Left cardiac atrium (tissue), 4 donors: Measurements from ENCODE around the gene PNMA5. TPM values are rescaled to one million over a fixed set of nuclear protein-coding genes. Genes with fewer than 3 reads are reported as not detected.

ENCODE experiments used
- ATAC-seq, 2 donors: fragments of 200-7000 bp; cut with Tn5 transposase; one replicate each; pipeline ENCODE4 v1.9.1; 2020; ENCODE audit warnings: mild to moderate bottlenecking in 2 of 2, moderate library complexity in 2 of 2
- DNase-seq: peaks from one replicate; pipeline ENCODE4 v3.0.0-alpha.2; 2020
- intact Hi-C, 2 donors: fragments of 100-400 bp; cut with DNase I; formaldehyde crosslinking; loops; one replicate each; pipeline versions ENCODE4 v1.14.1 to v1.15.1; 2022 to 2023
- total RNA-seq, 2 donors: library from RNA; stranded (reverse); fragmentation: NEBNext Ultra II Directional; extraction: Animal tissue kit (Norgen Biotek cat#: 25700); gene quantifications; one replicate each; pipeline ENCODE4 v1.2.1, GENCODE V29; 2021
- donor health status: DM: no; HTN: yes; CAD: no.
- donor health status: DM: no; HTN: yes; CAD: no; lungs with severe emphysema.
- donor health status: DM: yes; HTN: yes; CAD: no.
- donor health status: Dilated cardiomyopathy.

The PNMA5 gene
- total RNA-seq, 2 donors from 2014 or later = 0.06 TPM; not detected in 1

- no peak for ATAC-seq
- no peak for DNase-seq
- intact Hi-C loops = loop anchor here in 1 of 2 donors (10.0 kb wide), 1 partner anchor 697 kb away; no protein-coding TSS in a partner anchor
These were observed 25.7 kb downstream of the PNMA5 start for GRCh38 chrX:152968193-152968592.

GRCh38 chrX:152960115-152960514 lies 33.8 kb downstream of the PNMA5 start:
- DNase-seq (no peak), ATAC-seq (no peak)
- intact Hi-C loops = loop anchor here in 1 of 2 donors (10.0 kb wide), 1 partner anchor 705 kb away; no protein-coding TSS in a partner anchor

GRCh38 chrX:152959626-152960025 lies 34.3 kb downstream of the PNMA5 start:
- DNase-seq = no peak
- intact Hi-C loops = loop anchor here in 1 of 2 donors (10.0 kb wide), 2 partner anchors 705 to 995 kb away; no protein-coding TSS in a partner anchor
- no peak for ATAC-seq

GRCh38 chrX:152958524-152959465 lies 35.1 kb downstream of the PNMA5 start:
- ATAC-seq = peak; percentile 99
- intact Hi-C loops = loop anchor here in 1 of 2 donors (10.0 kb wide), 1 partner anchor 996 kb away; no protein-coding TSS in a partner anchor
- DNase-seq = peak; percentile 89

- ATAC-seq (no peak), DNase-seq (no peak)
- intact Hi-C loops = loop anchor here in 1 of 2 donors (10.0 kb wide), 1 partner anchor 997 kb away; no protein-coding TSS in a partner anchor
These were observed 35.9 kb downstream of the PNMA5 start for GRCh38 chrX:152958047-152958446.

GRCh38 chrX:152950786-152951185 lies 43.1 kb downstream of the PNMA5 start:
- intact Hi-C loops = loop anchor here in 1 of 2 donors (10.0 kb wide), 1 partner anchor 1004 kb away; no protein-coding TSS in a partner anchor
- ATAC-seq (no peak), DNase-seq (no peak)

GRCh38 chrX:152949114-152949513 lies 44.8 kb downstream of the PNMA5 start:
- DNase-seq = no peak
- ATAC-seq = no peak
- intact Hi-C loops = no loop called here

GRCh38 chrX:152946681-152947080 lies 47.2 kb downstream of the PNMA5 start:
- intact Hi-C loops = no loop called here
- DNase-seq = no peak
- no peak for ATAC-seq

- DNase-seq (no peak), ATAC-seq (no peak)
- intact Hi-C loops = no loop called here
These were observed 48.6 kb downstream of the PNMA5 start for GRCh38 chrX:152945021-152945979.

GRCh38 chrX:152943826-152944225 lies 50.1 kb downstream of the PNMA5 start:
- ATAC-seq (no peak), DNase-seq (no peak)
- intact Hi-C loops = no loop called here

- ATAC-seq (no peak), DNase-seq (no peak)
- intact Hi-C loops = no loop called here
These were observed 51.9 kb downstream of the PNMA5 start for GRCh38 chrX:152942077-152942442.

GRCh38 chrX:152941328-152942076 lies 52.4 kb downstream of the PNMA5 start:
- peak; percentile 92 for DNase-seq
- ATAC-seq = peak; percentile 96 to 97
- intact Hi-C loops = no loop called here

Other genes starting within 250 kb of the PNMA5 start
- not detected for gene MAGEA2, start 240.3 kb downstream of the PNMA5 start, total RNA-seq
- not detected for gene CSAG3, start 234.9 kb downstream of the PNMA5 start, total RNA-seq
- gene MAGEA6, start 224.4 kb downstream of the PNMA5 start, total RNA-seq = not detected
- 10 to 100 TPM; 20.3 to 24.5 TPM for gene CETN2, start 163.4 kb downstream of the PNMA5 start, total RNA-seq
- gene NSDHL, start 163.1 kb downstream of the PNMA5 start, total RNA-seq = 10 to 100 TPM; 21.4 to 27.0 TPM
- 1 to 10 TPM; 1.7 to 3.2 TPM for gene ZNF185, start 96.0 kb downstream of the PNMA5 start, total RNA-seq
- gene PNMA3, start 62.4 kb upstream of the PNMA5 start, total RNA-seq = 1 to 10 TPM in 1 of 2 donors, under 1 TPM in 1; 0.71 to 1.9 TPM
- gene PNMA6A, start 78.3 kb upstream of the PNMA5 start, total RNA-seq = 1 to 10 TPM; 1.6 to 2.1 TPM
- not detected for gene MAGEA1, start 185.2 kb upstream of the PNMA5 start, total RNA-seq